Measurements from ENCODE around the gene C20orf144.
"Not testable (repeated sequence)": the region's sequence is repeated elsewhere in the genome, so short reads cannot be mapped to it uniquely, and the experiment has no call there.

C20orf144 gene

GRCh38 chr20:33662172-33662571 is at the start of gene C20orf144:
C20orf144 (plus strand) TSS chr20:33662327; CDS start chr20:33662346, 19 bp downstream.
- H3K4me1 ChIP-seq (ENCODE audit: insufficient read depth, low read length) = peaks cover 15% of the 10 kb centered on the region
- peak within 1 kb of the TSS; percentile 62 for H2AFZ ChIP-seq (ENCODE audit: low read depth, low read length)
- no peaks in the 10 kb centered on the region for H3K36me3 ChIP-seq (ENCODE audit: insufficient read depth, low read length)
- H3K4me3 ChIP-seq (ENCODE audit: low read length) = peak within 1 kb of the TSS; percentile 55
- no peaks in the 10 kb centered on the region for H3K9me3 ChIP-seq (ENCODE audit: low read length)
- H3K27me3 ChIP-seq (ENCODE audit: insufficient read depth, low read length) = no peaks in the 10 kb centered on the region

- H3K36me3 ChIP-seq (ENCODE audit: insufficient read depth, low read length) = peaks cover 38% of the 10 kb centered on the region
- no peak overlapping the region for H3K4me3 ChIP-seq (ENCODE audit: low read length)
- H2AFZ ChIP-seq (ENCODE audit: low read depth, low read length) = no peak overlapping the region
- no peaks in the 10 kb centered on the region for H3K9me3 ChIP-seq (ENCODE audit: low read length)
- H3K4me1 ChIP-seq (ENCODE audit: insufficient read depth, low read length) = no peaks in the 10 kb centered on the region
- H3K27me3 ChIP-seq (ENCODE audit: insufficient read depth, low read length) = no peaks in the 10 kb centered on the region
Measured at GRCh38 chr20:33621717-33622400, 40.3 kb upstream of the C20orf144 start.

GRCh38 chr20:33622705-33623365 is 39.3 kb upstream of the C20orf144 start:
- H3K27me3 ChIP-seq (ENCODE audit: insufficient read depth, low read length) = no peaks in the 10 kb centered on the region
- H3K4me3 ChIP-seq (ENCODE audit: low read length) = no peak overlapping the region
- no peaks in the 10 kb centered on the region for H3K4me1 ChIP-seq (ENCODE audit: insufficient read depth, low read length)
- H3K36me3 ChIP-seq (ENCODE audit: insufficient read depth, low read length) = peaks cover 41% of the 10 kb centered on the region
- H2AFZ ChIP-seq (ENCODE audit: low read depth, low read length) = no peak overlapping the region
- H3K9me3 ChIP-seq (ENCODE audit: low read length) = no peaks in the 10 kb centered on the region

GRCh38 chr20:33624399-33624798 is 37.7 kb upstream of the C20orf144 start:
- H3K36me3 ChIP-seq (ENCODE audit: insufficient read depth, low read length) = peaks cover 54% of the 10 kb centered on the region
- no peak overlapping the region for H3K4me3 ChIP-seq (ENCODE audit: low read length)
- no peaks in the 10 kb centered on the region for H3K9me3 ChIP-seq (ENCODE audit: low read length)
- H2AFZ ChIP-seq (ENCODE audit: low read depth, low read length) = no peak overlapping the region
- H3K27me3 ChIP-seq (ENCODE audit: insufficient read depth, low read length) = no peaks in the 10 kb centered on the region
- H3K4me1 ChIP-seq (ENCODE audit: insufficient read depth, low read length) = no peaks in the 10 kb centered on the region

- Histone ChIP-seq H3K36me3 (ENCODE audit: insufficient read depth, low read length) (peaks cover 57% of the 10 kb centered on the region), H3K27me3 (ENCODE audit: insufficient read depth, low read length) (no peaks in the 10 kb centered on the region), H2AFZ (ENCODE audit: low read depth, low read length) (no peak overlapping the region), H3K9me3 (ENCODE audit: low read length) (no peaks in the 10 kb centered on the region), H3K4me1 (ENCODE audit: insufficient read depth, low read length) (no peaks in the 10 kb centered on the region), H3K4me3 (ENCODE audit: low read length) (no peak overlapping the region)
Measured at GRCh38 chr20:33626190-33626589, 35.9 kb upstream of the C20orf144 start.

- Histone ChIP-seq H3K27me3 (ENCODE audit: insufficient read depth, low read length) (no peaks in the 10 kb centered on the region), H3K4me1 (ENCODE audit: insufficient read depth, low read length) (no peaks in the 10 kb centered on the region), H3K9me3 (ENCODE audit: low read length) (no peaks in the 10 kb centered on the region), H3K36me3 (ENCODE audit: insufficient read depth, low read length) (peaks cover 57% of the 10 kb centered on the region), H2AFZ (ENCODE audit: low read depth, low read length) (no peak overlapping the region), H3K4me3 (ENCODE audit: low read length) (no peak overlapping the region)
Measured at GRCh38 chr20:33627577-33628216, 34.4 kb upstream of the C20orf144 start.

- Histone ChIP-seq H3K4me3 (ENCODE audit: low read length) (no peak overlapping the region), H3K36me3 (ENCODE audit: insufficient read depth, low read length) (peaks cover 54% of the 10 kb centered on the region), H3K9me3 (ENCODE audit: low read length) (no peaks in the 10 kb centered on the region), H3K27me3 (ENCODE audit: insufficient read depth, low read length) (no peaks in the 10 kb centered on the region), H2AFZ (ENCODE audit: low read depth, low read length) (no peak overlapping the region), H3K4me1 (ENCODE audit: insufficient read depth, low read length) (no peaks in the 10 kb centered on the region)
Measured at GRCh38 chr20:33629533-33629932, 32.6 kb upstream of the C20orf144 start.

GRCh38 chr20:33629979-33630378 is 32.1 kb upstream of the C20orf144 start:
- no peak overlapping the region for H3K4me3 ChIP-seq (ENCODE audit: low read length)
- H3K9me3 ChIP-seq (ENCODE audit: low read length) = no peaks in the 10 kb centered on the region
- H3K4me1 ChIP-seq (ENCODE audit: insufficient read depth, low read length) = no peaks in the 10 kb centered on the region
- H3K36me3 ChIP-seq (ENCODE audit: insufficient read depth, low read length) = peaks cover 50% of the 10 kb centered on the region
- no peak overlapping the region for H2AFZ ChIP-seq (ENCODE audit: low read depth, low read length)
- H3K27me3 ChIP-seq (ENCODE audit: insufficient read depth, low read length) = no peaks in the 10 kb centered on the region

- Histone ChIP-seq H3K9me3 (ENCODE audit: low read length) (no peaks in the 10 kb centered on the region), H3K4me3 (ENCODE audit: low read length) (no peak overlapping the region), H3K27me3 (ENCODE audit: insufficient read depth, low read length) (no peaks in the 10 kb centered on the region), H2AFZ (ENCODE audit: low read depth, low read length) (no peak overlapping the region), H3K36me3 (ENCODE audit: insufficient read depth, low read length) (peaks cover 48% of the 10 kb centered on the region), H3K4me1 (ENCODE audit: insufficient read depth, low read length) (no peaks in the 10 kb centered on the region)
Measured at GRCh38 chr20:33630507-33630906, 31.6 kb upstream of the C20orf144 start.

- not testable (repeated sequence) for H3K27me3 ChIP-seq (ENCODE audit: insufficient read depth, low read length); H3K4me1 ChIP-seq (ENCODE audit: insufficient read depth, low read length); H3K9me3 ChIP-seq (ENCODE audit: low read length); H3K4me3 ChIP-seq (ENCODE audit: low read length); H2AFZ ChIP-seq (ENCODE audit: low read depth, low read length)
- peaks cover 46% of the 10 kb centered on the region for H3K36me3 ChIP-seq (ENCODE audit: insufficient read depth, low read length)
Measured at GRCh38 chr20:33631910-33632309, 30.2 kb upstream of the C20orf144 start.

GRCh38 chr20:33635341-33635740 is 26.8 kb upstream of the C20orf144 start:
- Histone ChIP-seq H3K4me3 (ENCODE audit: low read length) (no peak overlapping the region), H3K36me3 (ENCODE audit: insufficient read depth, low read length) (peaks cover 43% of the 10 kb centered on the region), H3K4me1 (ENCODE audit: insufficient read depth, low read length) (no peaks in the 10 kb centered on the region), H2AFZ (ENCODE audit: low read depth, low read length) (no peak overlapping the region), H3K27me3 (ENCODE audit: insufficient read depth, low read length) (no peaks in the 10 kb centered on the region), H3K9me3 (ENCODE audit: low read length) (no peaks in the 10 kb centered on the region)

- Histone ChIP-seq H3K9me3 (ENCODE audit: low read length) (no peaks in the 10 kb centered on the region), H3K36me3 (ENCODE audit: insufficient read depth, low read length) (peaks cover 49% of the 10 kb centered on the region), H3K4me3 (ENCODE audit: low read length) (no peak overlapping the region), H3K27me3 (ENCODE audit: insufficient read depth, low read length) (no peaks in the 10 kb centered on the region), H3K4me1 (ENCODE audit: insufficient read depth, low read length) (no peaks in the 10 kb centered on the region), H2AFZ (ENCODE audit: low read depth, low read length) (no peak overlapping the region)
Measured at GRCh38 chr20:33636776-33637175, 25.4 kb upstream of the C20orf144 start.

- H2AFZ ChIP-seq (ENCODE audit: low read depth, low read length) = no peak overlapping the region
- H3K36me3 ChIP-seq (ENCODE audit: insufficient read depth, low read length) = peaks cover 57% of the 10 kb centered on the region
- no peaks in the 10 kb centered on the region for H3K27me3 ChIP-seq (ENCODE audit: insufficient read depth, low read length)
- H3K4me1 ChIP-seq (ENCODE audit: insufficient read depth, low read length) = no peaks in the 10 kb centered on the region
- no peaks in the 10 kb centered on the region for H3K9me3 ChIP-seq (ENCODE audit: low read length)
- no peak overlapping the region for H3K4me3 ChIP-seq (ENCODE audit: low read length)
Measured at GRCh38 chr20:33640287-33640686, 21.8 kb upstream of the C20orf144 start.
